T-helper 2 cell treated with Interferon-gamma antibody and Interleukin-4, amounts not matched to agents 5 μg/mL and 100 μg/mL, for 36 hours (primary cell): ENCODE measurements around the gene SYT14.
"Not testable (repeated sequence)": the region's sequence is repeated elsewhere in the genome, so short reads cannot be mapped to it uniquely, and the experiment has no call there.

Experiments used
- DNase-seq: peaks from one replicate; pipeline ENCODE4 v3.0.0; 2021; ENCODE audit warnings: low spot score
- H3K27ac Mint-ChIP-seq: one replicate; pipeline ENCODE4 v1.8.0; 2021; ENCODE audit warnings: mild to moderate bottlenecking, mixed read lengths
- H3K27me3 Mint-ChIP-seq: one replicate; pipeline ENCODE4 v1.8.0; 2021; ENCODE audit warnings: low read depth, mixed read lengths
- H3K36me3 Mint-ChIP-seq: one replicate; pipeline ENCODE4 v1.8.0; 2021; ENCODE audit warnings: low read depth, mixed read lengths
- H3K4me1 Mint-ChIP-seq: one replicate; pipeline ENCODE4 v1.8.0; 2021; ENCODE audit warnings: low read depth, mixed read lengths
- H3K4me3 Mint-ChIP-seq: one replicate; pipeline ENCODE4 v1.8.0; 2022; ENCODE audit warnings: mild to moderate bottlenecking, moderate library complexity, mixed read lengths
- H3K9me3 Mint-ChIP-seq: one replicate; pipeline ENCODE4 v1.8.0; 2021; ENCODE audit warnings: mixed read lengths

Gene SYT14

DNA sequence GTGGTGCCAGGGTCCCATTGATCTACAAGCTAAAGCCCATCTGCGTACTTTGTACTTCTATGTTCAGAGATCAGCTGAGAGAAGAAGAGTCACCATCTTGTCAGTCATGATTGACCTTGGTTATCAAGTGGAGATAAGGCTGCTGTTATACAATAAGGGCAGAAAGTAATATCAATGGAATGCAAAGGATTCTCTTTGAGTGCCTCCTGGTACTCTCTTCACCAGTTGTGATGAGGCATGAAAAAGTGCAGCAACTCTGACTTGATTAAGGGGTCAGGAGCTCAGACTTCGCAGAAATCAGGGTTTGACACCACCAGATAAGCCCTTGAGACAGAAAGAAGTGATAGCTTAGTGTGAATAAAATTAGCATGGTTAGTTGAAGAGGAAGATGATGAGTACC is 25.7 kb upstream of the SYT14 start:
- Mint-ChIP-seq H3K4me3 (no peak overlapping the region), H3K27ac (no peak overlapping the region), H3K36me3 (no peaks in the 10 kb centered on the region), H3K4me1 (no peaks in the 10 kb centered on the region), H3K9me3 (no peaks in the 10 kb centered on the region), H3K27me3 (no peaks in the 10 kb centered on the region)
- no peak for DNase-seq

DNA sequence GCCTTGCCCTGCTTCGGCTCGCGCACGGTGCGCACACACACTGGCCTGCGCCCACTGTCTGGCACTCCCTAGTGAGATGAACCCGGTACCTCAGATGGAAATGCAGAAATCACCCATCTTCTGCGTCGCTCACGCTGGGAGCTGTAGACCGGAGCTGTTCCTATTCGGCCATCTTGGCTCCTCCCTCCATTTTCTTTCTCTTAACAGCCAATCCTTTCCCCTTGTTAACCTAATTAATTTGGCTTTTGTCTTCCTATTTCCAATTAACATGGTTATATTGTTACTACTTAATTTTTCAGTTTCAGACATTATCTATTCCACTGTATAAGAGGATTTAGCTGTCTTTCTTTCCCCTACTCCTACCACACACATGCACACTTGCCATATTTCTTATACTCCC is 18.4 kb upstream of the SYT14 start:
- not testable (repeated sequence) for H3K36me3 Mint-ChIP-seq, H3K4me3 Mint-ChIP-seq, DNase-seq, H3K4me1 Mint-ChIP-seq, H3K27me3 Mint-ChIP-seq, H3K27ac Mint-ChIP-seq, H3K9me3 Mint-ChIP-seq

DNA sequence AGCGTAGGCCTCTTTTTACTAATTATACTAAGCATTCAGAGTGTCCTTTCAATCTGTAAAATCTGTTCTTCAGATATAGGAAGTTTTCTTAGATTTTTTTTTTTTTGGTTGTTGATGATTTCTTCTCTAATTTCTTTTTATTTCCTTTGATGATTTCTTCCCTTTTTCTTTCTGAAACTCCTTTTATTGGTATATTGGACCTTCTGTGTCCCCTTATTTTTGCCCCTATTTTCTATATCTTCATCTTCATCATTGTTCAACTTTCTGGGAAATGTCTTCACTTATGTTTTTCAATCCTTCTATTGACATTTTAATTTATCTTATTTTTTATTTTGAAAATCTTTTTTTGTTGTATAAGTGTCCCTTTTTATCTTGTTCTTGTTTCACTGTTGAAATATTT is 17.2 kb upstream of the SYT14 start:
- peaks cover 8% of the 10 kb centered on the region for H3K9me3 Mint-ChIP-seq

DNA sequence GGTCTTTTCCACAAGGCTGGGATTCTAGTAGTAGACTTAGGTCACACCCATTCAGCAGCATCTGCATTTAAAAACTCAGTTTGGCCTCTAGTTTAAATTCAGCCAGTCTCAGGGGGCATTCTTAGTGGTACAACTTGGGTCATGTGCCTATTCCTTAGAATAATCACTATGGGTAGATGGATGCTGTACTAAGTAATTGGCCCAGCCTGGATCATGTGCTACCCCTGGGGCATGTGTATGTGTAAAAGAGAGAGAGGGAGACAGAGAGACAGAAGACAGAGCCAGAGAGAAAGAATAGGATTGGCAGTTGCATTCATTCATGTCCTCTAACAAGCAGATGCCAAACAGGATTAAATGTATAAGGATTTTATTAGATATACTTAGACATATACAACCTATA is 13.6 kb upstream of the SYT14 start:
- H3K4me3 Mint-ChIP-seq, result no peak overlapping the region
- H3K27ac Mint-ChIP-seq, result no peak overlapping the region

More for the DNA sequence above, 17.2 kb upstream of the SYT14 start:
- Mint-ChIP-seq H3K4me1 (no peaks in the 10 kb centered on the region), H3K4me3 (no peak overlapping the region), H3K36me3 (no peaks in the 10 kb centered on the region), H3K27ac (no peak overlapping the region), H3K27me3 (no peaks in the 10 kb centered on the region)
- no peak for DNase-seq

DNA sequence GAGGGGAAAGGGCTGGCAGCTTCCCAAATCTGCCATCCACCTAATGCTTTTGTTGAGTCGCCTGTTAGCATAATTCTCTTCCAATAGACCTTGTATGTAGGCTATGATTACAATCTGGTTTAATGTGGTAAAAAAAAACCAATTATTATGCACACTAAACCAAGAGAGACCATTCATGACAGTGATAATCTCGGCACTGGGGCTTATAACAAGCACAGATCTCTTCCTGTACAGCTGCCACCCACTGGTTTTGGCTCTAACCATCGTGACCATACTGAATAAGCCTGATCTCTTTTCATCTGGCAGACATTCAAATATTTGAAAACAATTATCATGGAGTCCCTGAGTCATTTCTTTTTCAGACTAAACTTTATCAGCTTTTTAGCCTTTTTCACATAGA is 12.0 kb upstream of the SYT14 start:
- no peaks in the 10 kb centered on the region for H3K36me3 Mint-ChIP-seq
- no peak for DNase-seq
- H3K9me3 Mint-ChIP-seq, result no peaks in the 10 kb centered on the region
- H3K4me3 Mint-ChIP-seq, result no peak overlapping the region
- H3K4me1 Mint-ChIP-seq, result no peaks in the 10 kb centered on the region
- peaks cover 3% of the 10 kb centered on the region for H3K27me3 Mint-ChIP-seq
- no peak overlapping the region for H3K27ac Mint-ChIP-seq

More for the DNA sequence above, 13.6 kb upstream of the SYT14 start:
- DNase-seq, result no peak
- no peaks in the 10 kb centered on the region for H3K36me3 Mint-ChIP-seq
- peaks cover 8% of the 10 kb centered on the region for H3K9me3 Mint-ChIP-seq
- H3K27me3 Mint-ChIP-seq, result no peaks in the 10 kb centered on the region
- no peaks in the 10 kb centered on the region for H3K4me1 Mint-ChIP-seq

DNA sequence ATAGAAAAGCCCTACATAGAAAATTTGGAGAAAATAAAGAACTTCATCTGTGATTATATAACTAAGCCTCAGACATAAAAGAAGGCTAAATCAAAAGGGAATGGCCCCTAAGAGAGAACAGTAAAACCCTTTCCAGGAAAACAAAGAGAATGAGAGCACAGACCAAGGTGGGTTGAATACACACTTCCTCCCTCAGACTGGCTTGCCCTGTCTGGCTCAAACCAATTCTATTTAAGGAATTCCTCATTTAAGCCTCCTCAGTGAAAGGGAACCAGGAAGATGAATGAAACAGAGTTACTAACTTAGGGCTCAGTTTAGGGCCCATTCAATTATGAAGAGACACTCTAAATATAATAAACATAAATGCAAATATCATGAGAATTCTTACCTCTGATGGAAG is 10.6 kb upstream of the SYT14 start:
- no peaks in the 10 kb centered on the region for H3K9me3 Mint-ChIP-seq
- H3K27ac Mint-ChIP-seq, result no peak overlapping the region
- no peak for DNase-seq
- peaks cover 8% of the 10 kb centered on the region for H3K27me3 Mint-ChIP-seq
- no peak overlapping the region for H3K4me3 Mint-ChIP-seq
- no peaks in the 10 kb centered on the region for H3K4me1 Mint-ChIP-seq
- no peaks in the 10 kb centered on the region for H3K36me3 Mint-ChIP-seq

DNA sequence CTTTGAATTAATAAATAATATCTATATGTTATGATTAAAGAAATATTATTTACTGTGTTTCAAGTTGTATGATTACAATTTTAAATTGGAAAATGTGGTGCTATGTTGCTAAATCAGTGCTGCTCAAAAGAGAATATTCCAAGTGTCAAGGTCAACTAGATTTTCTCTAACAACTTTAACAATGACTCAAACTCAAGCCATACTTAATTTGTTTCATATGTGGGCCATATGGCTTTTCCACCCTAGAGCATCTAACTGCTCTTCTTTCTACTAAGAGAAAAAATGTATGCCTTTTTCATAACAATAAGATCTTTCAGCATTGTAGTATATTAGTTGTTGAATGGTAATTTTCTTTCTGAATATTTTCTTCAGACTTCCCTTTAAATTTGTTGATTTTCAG is 8.3 kb upstream of the SYT14 start:
- Mint-ChIP-seq H3K9me3 (no peaks in the 10 kb centered on the region), H3K27me3 (peaks cover 21% of the 10 kb centered on the region), H3K4me1 (no peaks in the 10 kb centered on the region), H3K4me3 (no peak overlapping the region), H3K27ac (no peak overlapping the region), H3K36me3 (no peaks in the 10 kb centered on the region)
- DNase-seq, result no peak

DNA sequence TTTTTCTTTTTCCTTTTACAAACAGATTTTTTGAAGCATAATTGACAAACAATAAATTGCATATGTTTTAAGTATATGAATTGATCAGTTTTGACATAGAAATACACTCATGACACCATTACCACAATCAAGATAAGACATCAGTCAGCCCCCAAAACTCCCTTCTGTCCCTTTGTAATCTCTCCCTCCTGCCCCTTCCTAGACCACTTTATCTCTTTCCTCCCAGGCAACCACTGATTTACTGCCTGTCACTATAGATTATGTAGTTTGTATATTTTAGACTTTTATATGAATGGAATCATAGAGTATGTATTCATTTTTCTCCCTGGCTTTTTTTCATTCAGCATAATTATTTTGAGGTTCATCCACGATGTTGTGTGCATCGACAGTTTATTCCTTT is 6.9 kb upstream of the SYT14 start:
- Mint-ChIP-seq H3K9me3 (no peaks in the 10 kb centered on the region), H3K36me3 (no peaks in the 10 kb centered on the region), H3K27me3 (peaks cover 28% of the 10 kb centered on the region), H3K27ac (no peak overlapping the region), H3K4me3 (no peak overlapping the region), H3K4me1 (no peaks in the 10 kb centered on the region)
- DNase-seq, result no peak

DNA sequence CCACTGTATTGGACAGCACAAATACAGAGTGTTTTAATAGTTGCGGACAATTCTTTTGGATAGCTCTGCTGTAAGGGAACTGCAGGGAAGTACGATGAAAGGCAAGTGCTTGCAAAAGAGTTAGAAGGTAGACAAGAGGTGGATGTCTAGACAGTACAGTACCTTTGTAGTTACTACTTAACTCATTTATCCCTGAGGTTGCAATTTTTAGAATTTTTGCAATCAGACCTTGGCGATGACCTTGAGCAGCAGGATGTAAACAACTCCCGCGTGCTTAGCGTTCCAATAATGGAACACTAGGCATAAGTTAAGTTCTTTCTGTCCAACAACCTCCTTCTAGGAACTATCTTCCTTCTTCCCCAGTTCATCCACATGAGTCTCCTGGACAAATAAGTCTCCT is 1.9 kb upstream of the SYT14 start:
- H3K4me1 Mint-ChIP-seq, result peaks cover 5% of the 10 kb centered on the region

DNA sequence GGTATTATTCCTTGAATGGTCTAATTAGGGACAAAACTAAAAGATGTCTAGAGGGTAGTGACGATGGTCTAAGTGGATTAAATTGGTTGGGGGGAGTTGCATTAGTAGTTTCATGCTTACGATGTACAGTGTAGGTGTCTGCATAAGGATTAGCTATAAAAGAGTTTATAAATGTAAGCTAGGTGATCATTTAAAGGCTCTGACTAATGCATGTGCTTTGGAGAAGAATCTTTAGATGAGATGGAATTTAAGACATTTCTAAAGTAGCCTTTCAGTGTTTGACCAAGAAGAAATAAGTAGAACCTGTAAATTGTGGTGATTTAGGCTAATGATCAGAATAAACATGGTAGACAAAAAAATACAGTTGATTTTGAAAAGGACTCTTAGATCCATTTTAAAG is 7.4 kb downstream of the SYT14 start:
- Mint-ChIP-seq H3K9me3 (no peaks in the 10 kb centered on the region), H3K27ac (no peak overlapping the region), H3K36me3 (no peaks in the 10 kb centered on the region), H3K27me3 (peaks cover 12% of the 10 kb centered on the region), H3K4me3 (no peak overlapping the region), H3K4me1 (no peaks in the 10 kb centered on the region)
- no peak for DNase-seq

More for the DNA sequence above, 1.9 kb upstream of the SYT14 start:
- H3K27ac Mint-ChIP-seq, result no peak overlapping the region
- H3K36me3 Mint-ChIP-seq, result no peaks in the 10 kb centered on the region
- no peaks in the 10 kb centered on the region for H3K9me3 Mint-ChIP-seq
- H3K27me3 Mint-ChIP-seq, result peaks cover 57% of the 10 kb centered on the region
- no peak for DNase-seq
- no peak overlapping the region for H3K4me3 Mint-ChIP-seq

DNA sequence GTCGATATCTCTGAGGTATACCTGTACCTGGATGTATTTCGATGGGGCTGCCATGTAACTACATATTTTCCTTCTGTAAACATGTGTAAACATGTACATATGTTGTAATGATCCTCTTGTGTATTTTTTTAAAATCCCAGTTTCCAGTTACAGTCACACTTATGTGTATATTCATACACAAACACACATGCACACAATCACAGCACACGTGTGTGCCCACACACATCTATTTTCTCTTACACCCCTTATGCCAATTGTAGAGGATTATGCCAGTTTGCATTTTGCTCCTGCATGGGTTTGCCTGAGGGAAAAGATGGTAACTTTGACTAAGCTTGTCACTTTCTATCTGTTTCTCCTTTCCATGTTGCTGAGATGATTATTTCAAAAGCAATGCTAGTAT is 10.1 kb downstream of the SYT14 start:
- DNase-seq, result no peak
- H3K9me3 Mint-ChIP-seq, result no peaks in the 10 kb centered on the region
- no peak overlapping the region for H3K27ac Mint-ChIP-seq
- no peaks in the 10 kb centered on the region for H3K4me1 Mint-ChIP-seq
- no peak overlapping the region for H3K4me3 Mint-ChIP-seq
- H3K36me3 Mint-ChIP-seq, result no peaks in the 10 kb centered on the region
- H3K27me3 Mint-ChIP-seq, result peaks cover 5% of the 10 kb centered on the region

DNA sequence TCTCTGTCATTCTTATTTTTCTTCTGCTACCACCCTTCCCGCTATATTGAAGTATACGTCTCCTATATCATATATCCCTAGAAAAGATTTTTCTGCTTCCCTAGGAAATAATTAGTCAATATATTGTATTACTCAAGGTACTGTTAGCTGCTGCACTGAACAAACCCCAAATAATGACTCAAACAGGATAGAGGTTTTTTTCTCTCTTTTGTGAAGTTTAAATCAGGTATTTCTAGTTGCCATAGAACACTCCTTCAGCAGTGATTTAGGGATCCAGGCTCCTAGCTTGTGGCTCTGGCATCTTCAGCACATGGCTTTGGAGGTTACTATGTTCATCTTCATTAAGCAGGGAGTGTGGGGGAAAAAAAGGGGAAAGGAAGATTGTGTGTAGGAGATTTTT is 18.1 kb downstream of the SYT14 start:
- Mint-ChIP-seq H3K27ac (no peak overlapping the region), H3K27me3 (peaks cover 6% of the 10 kb centered on the region), H3K9me3 (no peaks in the 10 kb centered on the region), H3K4me3 (no peak overlapping the region), H3K36me3 (no peaks in the 10 kb centered on the region), H3K4me1 (no peaks in the 10 kb centered on the region)
- DNase-seq, result no peak

DNA sequence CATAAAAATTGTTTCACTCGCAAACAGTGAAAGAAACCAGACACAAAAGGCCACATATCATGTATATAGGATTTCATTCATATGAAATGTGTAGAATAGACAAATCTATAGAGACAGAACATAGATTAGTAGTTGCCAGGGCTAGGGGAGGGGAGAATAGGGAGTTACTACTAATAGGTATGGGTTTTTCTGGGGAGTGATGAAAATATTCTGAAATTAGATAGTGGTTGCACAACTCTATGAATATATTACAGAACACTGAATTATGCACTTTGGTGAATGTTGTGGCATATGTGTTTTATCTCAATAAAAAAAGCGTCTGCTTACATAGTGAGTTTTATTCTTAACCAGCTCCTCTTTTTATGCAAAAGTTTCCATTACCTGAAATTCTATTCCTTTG is 21.6 kb downstream of the SYT14 start:
- peaks cover 11% of the 10 kb centered on the region for H3K27me3 Mint-ChIP-seq
- DNase-seq, result no peak
- no peaks in the 10 kb centered on the region for H3K4me1 Mint-ChIP-seq
- no peak overlapping the region for H3K27ac Mint-ChIP-seq
- no peak overlapping the region for H3K4me3 Mint-ChIP-seq
- no peaks in the 10 kb centered on the region for H3K9me3 Mint-ChIP-seq
- no peaks in the 10 kb centered on the region for H3K36me3 Mint-ChIP-seq

DNA sequence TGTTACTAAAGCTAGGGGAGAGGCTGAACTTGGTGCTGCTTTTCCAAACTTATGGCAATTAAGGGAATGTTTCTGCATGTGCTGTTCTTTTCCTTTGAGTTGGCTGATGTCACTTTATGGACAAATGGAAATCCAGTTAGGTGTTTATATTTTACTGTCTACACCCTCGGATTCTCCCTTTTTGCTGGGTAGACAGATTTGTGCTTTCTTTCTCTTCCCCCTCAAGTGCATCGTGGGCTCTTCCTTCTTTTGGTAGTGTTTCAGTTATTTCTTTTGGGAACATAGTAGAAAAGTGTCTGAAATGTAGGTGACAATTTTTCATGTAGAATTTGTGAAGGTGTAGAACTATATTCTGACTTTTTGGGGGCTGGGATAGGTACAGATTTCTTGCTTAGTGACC is 22.9 kb downstream of the SYT14 start:
- no peaks in the 10 kb centered on the region for H3K9me3 Mint-ChIP-seq
- H3K4me1 Mint-ChIP-seq, result no peaks in the 10 kb centered on the region
- no peak for DNase-seq
- peaks cover 11% of the 10 kb centered on the region for H3K27me3 Mint-ChIP-seq
- no peaks in the 10 kb centered on the region for H3K36me3 Mint-ChIP-seq
- H3K4me3 Mint-ChIP-seq, result no peak overlapping the region
- no peak overlapping the region for H3K27ac Mint-ChIP-seq

DNA sequence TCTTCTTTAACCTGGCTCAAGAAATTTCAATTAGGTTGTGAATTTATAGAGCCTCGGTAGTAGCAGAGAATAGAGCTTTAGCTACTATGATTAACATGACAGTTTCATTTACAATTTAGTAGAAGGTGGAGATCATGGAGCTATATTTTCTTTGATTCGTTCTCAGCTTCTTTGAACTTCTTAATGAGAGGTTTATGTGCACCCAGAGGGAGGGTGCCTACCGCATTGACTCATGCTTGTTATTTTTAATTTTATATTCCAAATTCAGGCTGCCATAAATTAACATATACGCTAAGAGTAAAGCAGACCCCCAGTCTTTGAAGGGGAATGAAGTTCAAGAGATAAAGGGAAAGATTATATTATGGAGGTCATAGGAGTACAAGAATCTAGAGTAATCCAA is 24.4 kb downstream of the SYT14 start:
- no peaks in the 10 kb centered on the region for H3K9me3 Mint-ChIP-seq
- no peak overlapping the region for H3K4me3 Mint-ChIP-seq
- H3K4me1 Mint-ChIP-seq, result no peaks in the 10 kb centered on the region
- H3K27me3 Mint-ChIP-seq, result peaks cover 11% of the 10 kb centered on the region
- H3K27ac Mint-ChIP-seq, result no peak overlapping the region
- no peak for DNase-seq
- no peaks in the 10 kb centered on the region for H3K36me3 Mint-ChIP-seq
